Measurements from ENCODE around the gene PPP1CA. TPM values are rescaled to one million over a fixed set of nuclear protein-coding genes. Genes with fewer than 3 reads are reported as not detected.

PPP1CA gene
- 266 to 289 TPM (median 280 TPM) in 5 replicates for total RNA-seq (2022; extraction: Qiagen RNA extraction)

GRCh38 chr11:67401495-67402191 lies at the start of gene PPP1CA:
PPP1CA (minus strand) TSS chr11:67401858; CDS start chr11:67401782, 76 bp downstream.

DNA sequence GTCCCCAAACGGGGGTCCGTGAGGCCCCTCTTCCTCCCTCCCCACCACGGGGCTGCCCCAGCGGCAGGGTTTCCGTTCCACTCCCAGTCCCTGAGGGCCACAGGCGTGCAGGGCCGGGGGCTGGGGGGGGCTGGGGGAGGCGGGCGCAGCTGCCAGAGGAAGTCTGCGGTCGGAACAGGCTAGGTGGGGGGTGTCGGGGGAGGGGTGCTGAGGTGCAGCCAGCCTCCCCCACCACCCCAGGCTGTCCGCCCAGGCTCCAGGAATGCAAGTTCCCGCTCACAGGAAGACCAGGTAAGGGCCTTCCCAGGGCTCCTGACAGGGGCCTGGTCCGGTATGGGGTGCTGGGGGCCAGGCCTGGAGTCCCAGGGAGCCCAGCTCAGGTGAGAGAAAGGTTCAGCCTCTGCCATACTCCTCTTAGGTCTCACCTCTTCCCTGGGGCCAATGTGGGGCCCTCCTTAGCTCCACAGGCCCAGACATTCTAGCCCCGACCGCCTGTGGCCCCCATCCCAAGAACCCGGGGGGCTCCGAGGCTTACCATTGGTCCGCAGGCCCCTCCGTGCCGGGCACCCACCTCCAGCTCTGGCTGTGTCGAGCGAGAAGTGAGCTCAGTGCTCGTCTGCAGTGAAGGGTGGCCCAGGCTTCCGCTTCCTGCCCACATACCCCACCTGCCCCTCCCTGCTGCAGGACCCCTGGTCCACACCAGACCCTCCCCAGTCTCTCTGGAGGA lies 35.6 kb upstream of the PPP1CA start, which contains the start of gene PTPRCAP:
Gene PTPRCAP, minus strand, starts transcription at position 601 of the 727 bp plus-strand sequence. Its CDS starts 63 bp downstream, at position 538.

DNA sequence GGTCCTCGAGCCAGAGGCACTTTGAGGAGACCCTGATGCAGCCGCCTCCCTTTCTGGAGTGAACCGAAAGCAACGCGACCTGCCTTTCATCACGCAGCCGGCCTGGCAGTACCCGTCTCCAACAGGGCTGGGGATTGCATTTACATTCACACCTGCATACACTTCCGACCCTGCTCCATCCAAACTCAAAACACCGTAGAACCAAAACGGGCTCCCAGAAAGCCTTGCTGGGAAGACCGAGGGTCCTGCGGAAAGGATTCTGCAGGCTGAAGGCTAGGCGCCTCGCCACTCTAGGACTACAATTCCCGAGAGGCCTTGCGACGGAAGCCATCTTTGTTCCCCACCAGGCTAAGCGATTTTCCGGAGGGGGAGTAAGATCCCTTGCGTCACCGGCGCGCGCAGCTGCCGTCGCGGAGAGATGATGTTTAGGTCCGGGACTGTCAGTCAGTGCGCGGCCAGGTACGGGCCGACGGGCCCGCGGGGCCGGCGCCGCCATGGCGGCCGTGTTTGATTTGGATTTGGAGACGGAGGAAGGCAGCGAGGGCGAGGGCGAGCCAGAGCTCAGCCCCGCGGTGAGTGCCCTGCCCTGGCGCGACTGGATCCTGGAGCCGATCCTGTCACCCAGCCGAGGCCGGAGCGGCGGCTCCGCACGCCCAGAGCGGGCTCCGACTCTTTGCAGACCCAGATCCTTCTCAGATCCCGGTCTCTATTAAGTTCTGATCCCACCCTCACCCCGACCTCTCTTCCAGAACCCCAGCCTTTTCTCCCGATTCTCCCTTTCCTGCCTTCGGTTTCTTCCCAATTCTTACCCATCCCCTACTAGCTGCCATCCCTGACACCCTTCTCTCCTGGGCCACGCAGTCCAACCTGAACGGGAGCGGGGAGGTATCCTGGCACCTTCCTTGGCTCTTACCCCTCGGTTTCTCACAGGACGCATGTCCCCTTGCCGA lies 26.7 kb upstream of the PPP1CA start, which contains the start of gene RPS6KB2:
Gene RPS6KB2, plus strand, starts transcription at position 443 of the 950 bp plus-strand sequence. Its CDS starts 52 bp downstream, at position 495.

GRCh38 chr11:67415501-67416304 lies 14.0 kb upstream of the PPP1CA start, which contains the start of gene CARNS1:
CARNS1 (plus strand) TSS chr11:67415678; CDS start chr11:67416200, 522 bp downstream.

GRCh38 chr11:67391304-67392182 lies 10.1 kb downstream of the PPP1CA start, which contains the start of gene RAD9A:
RAD9A (plus strand) TSS chr11:67391986; CDS start chr11:67392045, 59 bp downstream.

DNA sequence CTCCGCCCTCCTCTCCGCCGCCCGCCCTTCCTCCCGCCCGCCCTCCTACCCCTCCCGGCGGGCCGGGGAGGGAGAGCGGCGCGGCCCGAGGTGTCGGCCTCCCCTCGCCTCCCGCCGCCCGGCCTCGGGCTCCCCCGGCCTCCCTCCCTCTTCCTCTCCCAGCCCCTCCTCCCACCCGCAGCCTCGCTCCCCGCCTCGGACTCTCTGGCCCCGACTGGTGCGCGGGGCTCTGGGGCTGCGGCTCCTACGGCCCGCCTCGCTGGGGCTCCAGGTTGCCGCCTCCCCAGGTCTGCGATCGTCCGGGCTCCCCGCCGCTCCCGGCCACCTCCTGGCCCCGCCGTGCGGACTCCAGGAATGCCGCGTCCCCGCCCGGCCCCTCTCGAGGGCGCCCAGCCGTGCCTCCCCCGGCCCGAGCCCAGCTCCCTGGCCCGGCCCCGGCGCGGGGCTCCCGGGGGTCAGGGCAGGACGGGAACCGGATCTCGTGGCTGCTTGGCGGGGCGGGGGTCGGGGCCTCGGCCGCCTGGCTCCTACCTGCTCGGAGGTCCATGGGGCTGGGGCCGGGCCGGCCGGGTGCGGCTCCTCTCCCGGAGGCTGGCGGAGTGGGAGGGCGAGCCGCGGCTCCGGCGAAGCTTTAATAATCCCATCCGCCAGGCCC lies 28.5 kb downstream of the PPP1CA start, which contains the start of gene CLCF1:
Gene CLCF1, minus strand, starts transcription at position 606 of the 655 bp plus-strand sequence. Its CDS starts 59 bp downstream, at position 547.

DNA sequence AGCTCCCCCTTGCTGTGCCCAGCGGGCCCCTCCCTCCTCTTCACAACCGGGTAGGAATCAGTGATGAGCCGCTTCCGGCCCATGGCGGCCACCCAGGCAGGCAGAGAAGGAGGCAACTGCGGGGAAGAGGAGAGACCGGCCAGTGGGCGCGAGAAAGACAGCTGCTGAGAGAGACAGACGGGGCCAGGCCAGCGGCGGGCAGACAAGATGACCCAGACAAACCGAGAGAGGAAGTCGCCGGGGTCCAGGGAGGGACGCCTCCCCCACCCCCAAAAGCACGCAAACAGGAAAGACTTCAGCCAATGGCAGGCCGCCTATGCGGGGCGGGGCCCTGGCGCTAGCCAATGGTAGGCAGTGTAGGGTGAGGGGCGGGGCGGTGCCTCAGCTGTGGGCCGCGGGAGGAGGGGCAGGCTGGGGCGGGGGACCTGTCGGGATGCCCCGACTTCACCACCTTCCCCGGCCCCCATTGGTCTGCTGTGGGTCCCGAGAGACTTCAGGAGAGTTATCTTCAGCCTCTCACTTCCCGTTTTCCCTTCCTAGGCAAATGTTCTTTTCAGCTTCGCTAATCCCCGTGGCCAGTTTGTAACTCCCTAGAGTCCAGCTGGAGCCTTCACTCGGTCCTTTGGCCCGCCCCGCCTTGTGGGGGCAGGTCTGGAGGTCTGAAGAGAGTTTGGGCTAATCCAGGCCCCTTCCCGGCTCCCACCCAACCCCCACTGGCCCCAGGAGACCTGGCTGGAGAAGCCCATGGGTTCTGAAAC lies 48.2 kb downstream of the PPP1CA start, which contains the start of gene POLD4:
Gene POLD4, minus strand, starts transcription at position 230 of the 758 bp plus-strand sequence. Its CDS starts 147 bp downstream, at position 83.

Other genes with a start within 250 kb of the PPP1CA start
- 24.3 to 39.8 TPM (median 37.3 TPM) in 5 replicates for gene GRK2, start 135.4 kb downstream of the PPP1CA start, total RNA-seq (2022; extraction: Qiagen RNA extraction)
- gene ANKRD13D, start 112.6 kb downstream of the PPP1CA start, total RNA-seq (2022; extraction: Qiagen RNA extraction) = 19.3 to 28.6 TPM (median 26.2 TPM) in 5 replicates
- gene SSH3, start 98.3 kb downstream of the PPP1CA start, total RNA-seq (2022; extraction: Qiagen RNA extraction) = 16.2 to 30.3 TPM (median 25.0 TPM) in 5 replicates
- gene POLD4, start 48.3 kb downstream of the PPP1CA start, total RNA-seq (2022; extraction: Qiagen RNA extraction) = 192 to 233 TPM (median 214 TPM) in 5 replicates
- 33.6 to 42.2 TPM (median 40.3 TPM) in 5 replicates for gene CLCF1, start 28.3 kb downstream of the PPP1CA start, total RNA-seq (2022; extraction: Qiagen RNA extraction)
- gene RAD9A, start 9.9 kb downstream of the PPP1CA start, total RNA-seq (2022; extraction: Qiagen RNA extraction) = 21.8 to 35.3 TPM (median 28.7 TPM) in 5 replicates
- 0.05 to 0.11 TPM (median 0.07 TPM) in 4 of 5 replicates, not detected in the other for gene TBC1D10C, start 2.2 kb upstream of the PPP1CA start, total RNA-seq (2022; extraction: Qiagen RNA extraction)
- gene CARNS1, start 13.8 kb upstream of the PPP1CA start, total RNA-seq (2022; extraction: Qiagen RNA extraction) = 0.08 to 0.21 TPM (median 0.13 TPM) in 5 replicates
- gene RPS6KB2, start 26.6 kb upstream of the PPP1CA start, total RNA-seq (2022; extraction: Qiagen RNA extraction) = 39.1 to 52.9 TPM (median 48.1 TPM) in 5 replicates
- 0.24 to 0.72 TPM (median 0.29 TPM) in 4 of 5 replicates, not detected in the other for gene PTPRCAP, start 35.8 kb upstream of the PPP1CA start, total RNA-seq (2022; extraction: Qiagen RNA extraction)
- 49.3 to 62.5 TPM (median 58.8 TPM) in 5 replicates for gene CORO1B, start 41.6 kb upstream of the PPP1CA start, total RNA-seq (2022; extraction: Qiagen RNA extraction)
- 0.15 TPM in 1 of 5 replicates, not detected in the others for gene GPR152, start 50.9 kb upstream of the PPP1CA start, total RNA-seq (2022; extraction: Qiagen RNA extraction)
- not detected in 5 replicates for gene CABP4, start 53.5 kb upstream of the PPP1CA start, total RNA-seq (2022; extraction: Qiagen RNA extraction)
- gene TMEM134, start 67.4 kb upstream of the PPP1CA start, total RNA-seq (2022; extraction: Qiagen RNA extraction) = 50.3 to 69.2 TPM (median 65.5 TPM) in 5 replicates
- gene AIP, start 81.2 kb upstream of the PPP1CA start, total RNA-seq (2022; extraction: Qiagen RNA extraction) = 36.9 to 47.3 TPM (median 45.7 TPM) in 5 replicates
- gene PITPNM1, start 103.5 kb upstream of the PPP1CA start, total RNA-seq (2022; extraction: Qiagen RNA extraction) = 32.0 to 48.9 TPM (median 39.8 TPM) in 5 replicates
- 57.9 to 85.6 TPM (median 80.6 TPM) in 5 replicates for gene CDK2AP2, start 106.3 kb upstream of the PPP1CA start, total RNA-seq (2022; extraction: Qiagen RNA extraction)
- not detected in 5 replicates for gene CABP2, start 121.6 kb upstream of the PPP1CA start, total RNA-seq (2022; extraction: Qiagen RNA extraction)
- 1,477 to 1,695 TPM (median 1,644 TPM) in 5 replicates for gene GSTP1, start 182.0 kb upstream of the PPP1CA start, total RNA-seq (2022; extraction: Qiagen RNA extraction)
- gene NDUFV1, start 205.1 kb upstream of the PPP1CA start, total RNA-seq (2022; extraction: Qiagen RNA extraction) = 144 to 155 TPM (median 149 TPM) in 5 replicates
- gene NUDT8, start 228.1 kb upstream of the PPP1CA start, total RNA-seq (2022; extraction: Qiagen RNA extraction) = 7.1 to 14.5 TPM (median 14.0 TPM) in 5 replicates
- not detected in 5 replicates for gene TBX10, start 237.9 kb upstream of the PPP1CA start, total RNA-seq (2022; extraction: Qiagen RNA extraction)
- 0.87 to 1.4 TPM (median 1.2 TPM) in 5 replicates for gene ACY3, start 248.9 kb upstream of the PPP1CA start, total RNA-seq (2022; extraction: Qiagen RNA extraction)

All from A549 treated with Mapracorat at 1 μM for 4 hours (cell line).